Left lung (tissue), 10 donors: Measurements from ENCODE around the gene ENOX2. TPM values are rescaled to one million over a fixed set of nuclear protein-coding genes. Genes with fewer than 3 reads are reported as not detected.

Source experiments
- ATAC-seq: fragments of 200-7000 bp; cut with Tn5 transposase; one replicate; pipeline ENCODE4 v1.9.1; 2020; ENCODE audit warnings: moderate library complexity
- DNase-seq, 4 donors: peaks; one replicate each; pipeline ENCODE4 v3.0.0-alpha.2; 2013 to 2020
- H3K27ac ChIP-seq, 2 donors: fragments of 200-600 bp; sonication (generic) in 1 of 2; one replicate each; pipeline versions ENCODE4 v1.5.0 to v1.8.0; 2020 to 2021
- H3K27me3 ChIP-seq, 2 donors: fragments of 200-600 bp; sonication (generic) in 1 of 2; one replicate each; pipeline versions ENCODE4 v1.5.0 to v1.8.0; 2020 to 2021
- H3K36me3 ChIP-seq, 2 donors: fragments of 200-600 bp; sonication (generic) in 1 of 2; one replicate each; pipeline versions ENCODE4 v1.5.0 to v1.8.0; 2020 to 2021
- H3K4me1 ChIP-seq, 2 donors: fragments of 200-600 bp; one replicate each; pipeline ENCODE4 v1.8.0; 2021
- H3K4me3 ChIP-seq, 2 donors: fragments of 200-600 bp; sonication (generic) in 1 of 2; one replicate each; pipeline versions ENCODE4 v1.5.0 to v1.8.0; 2020 to 2021; ENCODE audit warnings: mild to moderate bottlenecking in 1 of 2
- H3K9me3 ChIP-seq, 2 donors: fragments of 200-600 bp; sonication (generic) in 1 of 2; one replicate each; pipeline versions ENCODE4 v1.5.0 to v1.8.0; 2020 to 2021
- intact Hi-C, 2 donors: fragments of 100-400 bp; cut with DNase I; formaldehyde crosslinking; loops; one replicate each; pipeline versions ENCODE4 v1.11.2 to v1.14.2; 2022
- polyA plus RNA-seq, 6 donors: library from polyadenylated mRNA; unstranded; fragments of 120-200 nt; gene quantifications; one replicate each; pipeline ENCODE4 v1.2.1, GENCODE V29; 2013; ENCODE audit not compliant: insufficient read length in 6 of 6
- total RNA-seq, 2 donors: library from RNA; stranded (reverse); fragmentation: NEBNext Ultra II Directional; extraction: Animal tissue kit (Norgen Biotek cat#: 25700); gene quantifications; one replicate each; pipeline ENCODE4 v1.2.1, GENCODE V29; 2021
- TF ChIP-seq, protein P1 (sequence below), 2 donors: fragments of 200-600 bp; sonication (generic) in 1 of 2; IDR thresholded peaks; one replicate each; pipeline versions ENCODE4 v1.5.0 to v1.8.0; 2021; ENCODE audit warnings: antibody characterized with exemption in 2 of 2
- donor health status: DM: no; HTN: yes; CAD: no.
- donor health status: DM: no; HTN: no; CAD: no.

The ENOX2 gene
- total and polyA plus RNA-seq, 8 donors: 2.0 to 13.4 (median 11.0) TPM

DNA sequence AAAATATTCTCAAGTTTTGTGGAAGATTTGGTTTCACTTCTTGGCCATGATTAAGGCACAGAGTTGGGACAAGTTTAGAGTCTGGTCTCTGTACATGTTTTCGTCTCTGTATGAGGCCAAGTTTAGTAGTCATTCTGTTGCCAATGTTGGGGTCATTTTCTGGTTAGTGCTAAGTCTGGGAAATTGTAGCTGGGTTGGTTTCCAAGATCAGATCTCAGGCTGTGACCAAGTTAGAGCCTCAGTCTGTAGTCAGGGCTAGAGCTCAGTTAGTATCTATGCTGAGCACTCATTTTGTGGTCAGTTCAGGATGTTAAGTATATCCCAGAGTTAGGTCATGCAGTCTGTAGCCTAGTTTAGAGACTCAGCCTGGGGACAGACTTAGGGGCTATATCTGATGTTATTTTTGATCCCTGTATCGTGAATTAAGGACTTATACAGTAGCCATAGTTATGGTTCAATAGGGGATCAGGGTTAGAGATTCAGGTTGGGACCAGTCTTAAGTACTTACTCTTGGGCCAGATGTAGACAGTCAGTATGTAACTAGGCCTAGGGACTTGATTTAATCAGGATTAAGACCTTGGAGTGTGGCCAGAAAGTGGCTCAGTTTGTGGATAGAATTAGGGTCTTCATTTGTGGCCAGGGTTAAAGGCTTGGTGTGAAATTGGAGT, 6.6 kb upstream of the ENOX2 start:
- intact Hi-C loops: loop anchor here in 1 of 2 donors (10.0 kb wide), 2 partner anchors 335 to 375 kb away; no protein-coding TSS in a partner anchor
- DNase-seq: no peak
- no peaks in the 10 kb centered on the region for H3K9me3 ChIP-seq
- H3K36me3 ChIP-seq: no peaks in the 10 kb centered on the region
- no peak overlapping the region for H3K27ac ChIP-seq
- no peak overlapping the region for H3K4me3 ChIP-seq
- peak; percentile 33 for ATAC-seq
- H3K27me3 ChIP-seq: peaks cover 0 to 4% of the 10 kb centered on the region in 2 donors
- TF ChIP-seq, protein P1, sequence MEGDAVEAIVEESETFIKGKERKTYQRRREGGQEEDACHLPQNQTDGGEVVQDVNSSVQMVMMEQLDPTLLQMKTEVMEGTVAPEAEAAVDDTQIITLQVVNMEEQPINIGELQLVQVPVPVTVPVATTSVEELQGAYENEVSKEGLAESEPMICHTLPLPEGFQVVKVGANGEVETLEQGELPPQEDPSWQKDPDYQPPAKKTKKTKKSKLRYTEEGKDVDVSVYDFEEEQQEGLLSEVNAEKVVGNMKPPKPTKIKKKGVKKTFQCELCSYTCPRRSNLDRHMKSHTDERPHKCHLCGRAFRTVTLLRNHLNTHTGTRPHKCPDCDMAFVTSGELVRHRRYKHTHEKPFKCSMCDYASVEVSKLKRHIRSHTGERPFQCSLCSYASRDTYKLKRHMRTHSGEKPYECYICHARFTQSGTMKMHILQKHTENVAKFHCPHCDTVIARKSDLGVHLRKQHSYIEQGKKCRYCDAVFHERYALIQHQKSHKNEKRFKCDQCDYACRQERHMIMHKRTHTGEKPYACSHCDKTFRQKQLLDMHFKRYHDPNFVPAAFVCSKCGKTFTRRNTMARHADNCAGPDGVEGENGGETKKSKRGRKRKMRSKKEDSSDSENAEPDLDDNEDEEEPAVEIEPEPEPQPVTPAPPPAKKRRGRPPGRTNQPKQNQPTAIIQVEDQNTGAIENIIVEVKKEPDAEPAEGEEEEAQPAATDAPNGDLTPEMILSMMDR (IDR thresholded peaks at IDR 0.05): no peak
- no peaks in the 10 kb centered on the region for H3K4me1 ChIP-seq

DNA sequence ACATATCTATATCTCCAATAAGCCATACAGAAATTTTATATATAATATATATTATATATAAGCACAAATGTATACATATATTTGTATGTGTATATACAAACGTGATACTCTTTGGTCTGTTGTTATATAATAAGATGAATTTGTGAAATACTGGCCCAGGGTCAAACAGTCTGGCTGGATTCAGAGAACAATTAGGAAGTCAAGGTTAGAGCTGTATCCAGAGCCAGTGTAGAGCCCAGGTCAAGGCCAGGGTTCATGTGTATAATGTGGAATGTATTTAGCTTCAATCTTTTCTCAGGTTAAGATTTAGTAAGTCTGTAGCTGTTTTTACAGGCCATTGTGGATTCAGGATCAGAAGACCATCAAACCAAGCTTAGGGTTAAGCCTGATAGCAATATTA, 3.8 kb upstream of the ENOX2 start:
- intact Hi-C loops: no loop called here
- Histone ChIP-seq H3K27ac (no peak overlapping the region), H3K4me1 (no peaks in the 10 kb centered on the region), H3K9me3 (no peaks in the 10 kb centered on the region), H3K36me3 (no peaks in the 10 kb centered on the region), H3K4me3 (no peak overlapping the region), H3K27me3 (no peaks in the 10 kb centered on the region)
- TF ChIP-seq, protein P1 (IDR thresholded peaks at IDR 0.05): no peak
- ATAC-seq: no peak
- DNase-seq: no peak

DNA sequence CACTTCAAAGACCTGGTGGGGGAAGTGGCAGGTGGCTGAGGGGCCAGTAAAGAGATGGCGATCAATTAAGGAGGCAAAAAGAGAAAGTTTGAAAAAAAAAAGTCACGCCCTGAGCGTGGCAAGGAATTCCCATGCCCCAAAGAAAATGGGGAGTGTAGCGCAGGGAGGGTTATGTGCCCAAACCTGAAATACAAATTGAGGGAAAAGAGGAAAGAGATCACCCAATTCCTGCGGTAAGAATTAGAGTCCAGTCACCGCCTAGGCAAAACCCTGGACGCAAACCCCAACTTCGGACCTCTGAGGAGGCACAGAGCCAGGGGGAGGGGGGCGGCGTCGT, 595 bp downstream of the ENOX2 start:
- H3K27me3 ChIP-seq: no peaks in the 10 kb centered on the region
- no peak overlapping the region for H3K27ac ChIP-seq
- ATAC-seq: no peak
- peak overlapping the region; percentile 24 to 49 for H3K4me3 ChIP-seq
- TF ChIP-seq, protein P1 (IDR thresholded peaks at IDR 0.05): no peak
- H3K4me1 ChIP-seq: no peaks in the 10 kb centered on the region
- no peak for DNase-seq
- no peaks in the 10 kb centered on the region for H3K36me3 ChIP-seq
- intact Hi-C loops: no loop called here
- no peaks in the 10 kb centered on the region for H3K9me3 ChIP-seq

DNA sequence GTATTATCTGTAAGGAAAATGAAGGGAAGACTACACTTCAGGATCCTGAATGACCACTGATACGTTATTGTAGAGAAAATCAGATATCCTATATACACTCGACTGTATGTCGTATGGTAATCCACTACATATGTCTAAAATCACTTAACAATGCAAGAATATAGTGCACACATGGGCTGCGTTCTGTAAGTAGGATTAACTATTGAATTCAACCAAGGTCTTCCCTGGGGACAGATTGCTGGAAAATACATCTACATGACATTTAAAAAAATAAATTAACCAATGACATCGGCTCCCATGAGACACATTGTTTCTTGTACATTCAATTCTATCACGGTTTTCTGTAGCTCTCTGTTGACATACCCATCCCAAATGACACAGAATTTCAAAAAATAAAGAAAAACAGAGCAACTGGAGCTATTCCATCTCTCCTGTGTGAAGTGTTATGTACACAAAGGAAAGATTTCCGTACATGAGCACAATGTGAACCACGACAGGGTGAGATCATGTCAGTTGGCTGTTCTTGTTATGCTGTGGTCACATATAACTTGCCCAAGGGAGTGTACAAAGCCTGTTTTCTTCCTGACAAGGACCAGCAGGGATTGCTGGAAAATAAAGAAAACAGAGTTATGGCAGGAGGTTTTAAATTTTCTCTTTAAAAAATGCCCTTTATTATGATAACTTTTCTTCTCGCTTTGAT, 6.1 kb downstream of the ENOX2 start:
- Histone ChIP-seq H3K9me3 (no peaks in the 10 kb centered on the region), H3K4me3 (no peak overlapping the region), H3K4me1 (no peaks in the 10 kb centered on the region), H3K27me3 (no peaks in the 10 kb centered on the region), H3K27ac (no peak overlapping the region), H3K36me3 (no peaks in the 10 kb centered on the region)
- no peak for DNase-seq
- TF ChIP-seq, protein P1 (IDR thresholded peaks at IDR 0.05): no peak
- intact Hi-C loops: no loop called here
- no peak for ATAC-seq

DNA sequence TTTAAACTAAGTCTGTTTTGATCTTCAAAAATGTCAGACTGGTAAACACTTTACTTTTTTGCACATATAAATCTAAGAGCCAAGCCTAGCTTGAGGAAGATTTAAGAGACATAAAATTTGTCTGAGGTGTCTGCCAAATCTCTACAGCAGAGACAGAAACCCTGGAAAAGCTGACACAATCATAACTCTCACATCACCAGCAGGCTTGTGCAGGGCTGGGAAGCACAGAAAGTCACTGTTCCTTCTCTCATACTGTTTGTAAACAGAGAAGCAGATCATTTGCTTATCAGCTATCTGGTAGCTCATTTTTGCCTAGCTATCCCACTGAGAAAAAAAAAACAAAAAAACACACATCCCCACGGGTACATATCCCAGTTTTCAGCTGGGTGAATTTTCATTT, 7.0 kb downstream of the ENOX2 start:
- no peaks in the 10 kb centered on the region for H3K27me3 ChIP-seq
- TF ChIP-seq, protein P1 (IDR thresholded peaks at IDR 0.05): no peak

More for the DNA sequence above, 7.0 kb downstream of the ENOX2 start:
- H3K27ac ChIP-seq: peak overlapping the region in 1 of 2 donors; percentile 43
- DNase-seq (peak in 2 of 4 donors; percentile 9 to 27), ATAC-seq (peak; percentile 39)
- no peaks in the 10 kb centered on the region for H3K4me1 ChIP-seq
- H3K4me3 ChIP-seq: no peak overlapping the region
- intact Hi-C loops: no loop called here
- no peaks in the 10 kb centered on the region for H3K9me3 ChIP-seq
- H3K36me3 ChIP-seq: no peaks in the 10 kb centered on the region
